Globus pallidus (tissue), 1 donor: ENCODE measurements around the gene CDKN2B-AS1.
"Not testable (repeated sequence)": the region's sequence is repeated elsewhere in the genome, so short reads cannot be mapped to it uniquely, and the experiment has no call there.

ENCODE experiments used
- DNase-seq: peaks from one replicate; pipeline ENCODE4 v3.0.0-alpha.2; 2015; ENCODE audit warnings: low spot score

The CDKN2B-AS1 gene

DNA sequence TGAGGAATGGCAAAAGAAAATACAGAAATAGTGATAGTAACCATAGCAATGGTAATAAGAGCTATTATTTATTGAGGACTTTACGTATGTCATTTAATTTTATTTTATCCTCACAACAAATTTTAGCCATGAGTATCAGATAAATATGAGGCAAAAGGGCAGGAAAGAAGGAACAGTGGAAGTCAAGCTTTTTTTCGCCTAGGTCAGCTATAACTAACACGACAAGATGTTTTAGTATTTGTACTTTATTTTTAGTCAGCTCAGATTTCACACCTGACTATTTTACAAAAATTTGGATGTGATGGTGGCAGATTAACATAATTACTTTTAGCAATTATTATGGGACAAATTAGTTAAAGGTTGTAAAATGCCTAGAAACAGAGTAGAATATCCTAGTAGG is 49.3 kb downstream of the CDKN2B-AS1 start:
- no peak for DNase-seq

DNA sequence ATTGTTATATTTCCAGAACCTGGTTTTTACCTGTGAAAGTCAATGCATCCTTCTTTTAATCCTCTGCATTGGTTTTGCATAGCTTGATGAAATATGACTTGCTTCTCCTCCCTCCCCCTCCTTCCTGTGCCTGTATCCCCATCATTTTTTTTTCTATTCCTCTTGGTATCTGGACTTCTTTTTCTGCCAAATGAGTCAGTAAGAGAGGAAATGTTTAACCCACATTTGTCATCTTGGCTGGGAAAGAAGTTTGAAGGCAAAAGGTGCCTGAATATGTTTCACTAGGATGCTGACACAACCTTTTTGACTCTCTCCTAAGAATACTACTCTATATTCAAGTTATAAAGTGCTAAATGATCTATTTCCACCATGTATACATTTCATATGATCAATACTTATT is 50.0 kb downstream of the CDKN2B-AS1 start:
- no peak for DNase-seq

DNA sequence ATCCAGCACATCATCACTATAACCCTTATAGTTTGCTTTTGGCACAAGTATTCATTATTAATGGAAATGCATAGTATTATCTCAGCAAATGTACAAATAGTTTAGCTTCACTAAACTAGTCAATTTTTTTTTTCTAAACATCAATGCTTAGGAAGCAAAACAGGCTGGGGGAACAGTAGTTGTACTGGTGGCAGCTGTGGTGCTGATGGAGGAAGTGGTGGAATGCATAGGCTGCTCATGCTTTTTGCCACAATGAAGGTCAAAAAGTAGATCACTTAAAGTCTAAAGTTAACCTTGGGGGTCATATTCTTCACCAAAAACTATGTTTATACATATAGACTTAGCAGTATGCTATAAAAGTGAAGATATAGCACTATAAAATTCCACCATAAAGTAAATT is 50.8 kb downstream of the CDKN2B-AS1 start:
- DNase-seq = no peak

DNA sequence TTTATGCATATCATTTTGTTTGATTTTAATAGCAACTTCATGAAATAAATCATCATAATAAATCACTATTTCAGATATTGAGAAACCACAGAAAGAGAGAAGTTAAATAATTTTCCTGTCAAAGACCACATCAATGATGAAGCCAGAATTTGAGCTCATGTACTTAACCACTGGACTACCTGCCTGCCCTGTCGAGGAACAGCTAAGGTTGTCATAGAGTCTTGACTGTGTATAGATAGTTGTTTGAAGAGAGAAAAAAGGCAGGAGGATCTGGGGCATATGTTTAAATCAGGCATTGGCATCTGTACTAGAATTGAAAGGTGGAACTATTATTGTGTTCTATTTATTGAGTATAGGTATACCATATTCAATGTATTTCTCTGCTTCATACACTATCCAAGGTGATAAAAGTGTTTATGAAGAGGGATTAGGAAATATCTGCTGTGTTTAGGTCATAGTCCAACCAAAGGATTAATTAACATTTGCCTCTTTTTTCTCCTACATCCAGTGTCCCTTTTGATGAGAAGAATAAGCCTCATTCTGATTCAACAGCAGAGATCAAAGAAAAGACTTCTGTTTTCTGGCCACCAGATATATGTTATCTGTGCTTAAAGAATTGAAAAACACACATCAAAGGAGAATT is 51.8 kb downstream of the CDKN2B-AS1 start:
- DNase-seq = no peak

DNA sequence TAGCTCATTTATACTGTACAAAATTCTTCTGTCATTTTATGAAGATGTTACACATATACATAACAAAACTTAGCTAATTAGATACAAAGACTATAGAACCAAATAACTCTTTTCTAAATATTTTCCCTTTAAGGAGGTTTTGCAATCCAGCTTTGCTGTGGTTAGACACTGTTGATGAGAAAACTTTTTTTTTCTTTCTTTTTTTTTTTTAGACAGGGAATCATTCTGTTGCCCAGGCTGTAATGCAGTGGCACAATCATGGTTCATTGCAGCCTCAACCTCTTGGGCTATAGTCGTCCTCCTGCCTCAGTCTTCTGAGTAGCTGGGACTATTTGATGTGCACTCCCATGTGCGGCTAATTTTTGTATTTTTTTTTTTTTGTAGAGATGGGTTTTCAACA is 53.0 kb downstream of the CDKN2B-AS1 start:
- no peak for DNase-seq

DNA sequence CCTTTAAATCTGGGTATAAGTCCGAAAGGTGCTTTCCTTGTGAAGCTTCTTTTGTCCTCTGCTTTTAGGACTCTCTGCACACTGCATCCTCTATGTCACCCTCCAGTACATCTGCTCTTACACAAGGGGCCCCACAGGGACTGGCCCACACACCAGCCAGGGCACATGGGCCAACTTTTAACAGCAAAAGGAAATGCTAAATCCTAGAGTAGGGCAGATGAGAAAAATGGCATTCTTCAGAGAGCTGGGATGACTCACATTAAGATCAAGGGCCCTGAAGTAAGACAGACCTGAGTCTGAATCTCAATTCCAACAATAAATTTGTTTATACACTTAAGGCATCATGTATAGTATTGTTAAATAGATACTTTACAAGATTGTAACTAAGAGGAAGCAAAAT is 54.8 kb downstream of the CDKN2B-AS1 start:
- DNase-seq = no peak

DNA sequence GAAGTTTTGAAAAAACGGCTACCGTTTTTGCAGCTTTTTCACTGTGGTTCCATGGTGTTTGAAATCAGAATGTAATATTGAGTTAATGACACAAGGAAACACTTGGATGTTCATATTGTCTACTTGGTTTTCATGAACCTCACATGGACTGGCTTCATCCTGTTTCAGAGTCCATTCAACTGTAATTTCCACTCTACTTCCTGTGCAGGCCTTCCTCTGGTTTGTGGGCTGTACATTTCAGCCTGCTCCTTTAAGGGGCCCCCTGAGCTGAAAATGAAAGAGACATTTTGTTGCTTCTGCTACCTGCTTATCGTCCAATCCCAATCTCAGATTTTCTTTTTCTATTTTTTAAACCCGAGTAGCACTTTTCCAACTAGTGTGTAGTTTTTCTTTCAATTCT is 56.3 kb downstream of the CDKN2B-AS1 start:
- no peak for DNase-seq

DNA sequence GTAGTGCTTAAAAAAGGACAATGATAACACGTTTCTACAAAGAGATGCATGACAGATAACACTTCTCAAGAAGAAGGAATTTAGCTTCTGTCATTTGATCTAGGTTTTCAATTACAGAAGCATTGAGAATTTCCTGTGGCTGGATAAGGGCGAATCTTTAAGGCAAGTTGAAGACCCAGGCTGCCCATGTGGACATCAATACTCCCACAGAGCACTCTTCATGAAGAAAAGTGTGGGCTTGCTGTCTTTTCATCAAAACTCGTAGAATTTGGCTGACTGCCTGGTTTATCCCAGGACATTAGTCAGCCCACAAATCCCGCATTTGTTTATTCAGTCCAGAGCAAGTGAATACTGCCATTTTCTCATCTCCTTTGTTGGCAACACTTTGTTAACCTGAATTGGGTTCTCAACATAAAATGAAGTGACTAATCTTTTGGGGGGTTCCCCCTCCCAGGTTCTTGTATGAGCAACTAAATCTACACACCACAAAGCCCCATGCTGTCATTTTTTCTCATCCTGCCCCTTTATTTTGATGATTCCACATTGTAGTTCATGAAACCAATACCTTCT is 57.9 kb downstream of the CDKN2B-AS1 start:
- DNase-seq = peak; percentile 35

DNA sequence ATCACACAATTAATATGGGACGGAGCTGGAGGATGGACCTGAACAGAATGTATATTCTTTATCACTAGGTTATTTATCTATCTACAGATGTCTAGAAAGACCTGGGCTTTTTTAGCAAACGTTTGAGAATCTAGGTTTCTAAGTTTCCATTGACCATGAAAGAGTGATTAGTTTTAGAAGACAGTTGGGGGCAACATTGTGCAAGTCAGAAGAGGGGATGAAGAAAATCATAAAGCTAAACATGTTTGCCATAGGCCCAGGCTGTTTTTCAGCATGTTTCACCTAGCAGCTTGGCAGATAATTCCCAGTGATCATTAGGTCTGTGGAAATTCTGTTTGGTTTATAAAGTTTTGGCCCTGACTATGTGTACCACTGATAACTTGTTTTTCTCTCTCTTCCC is 58.6 kb downstream of the CDKN2B-AS1 start:
- no peak for DNase-seq

DNA sequence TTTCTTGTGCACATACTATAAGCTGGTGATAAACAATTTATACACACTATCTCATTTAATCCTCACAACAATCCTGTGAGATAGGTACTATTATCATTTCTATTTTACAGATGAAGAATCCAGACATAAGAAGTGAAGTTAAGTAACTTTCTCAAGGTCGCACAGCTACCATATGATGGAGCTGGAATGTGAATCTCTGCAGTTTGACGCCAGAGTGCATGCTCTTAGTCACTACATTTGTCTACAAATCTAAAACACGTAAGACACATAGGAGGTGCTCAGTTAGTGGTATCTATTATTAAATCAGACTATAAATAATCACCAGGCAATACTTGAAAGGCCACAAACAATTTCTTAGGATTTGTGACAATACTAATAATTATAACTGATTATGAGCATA is 59.5 kb downstream of the CDKN2B-AS1 start:
- no peak for DNase-seq

DNA sequence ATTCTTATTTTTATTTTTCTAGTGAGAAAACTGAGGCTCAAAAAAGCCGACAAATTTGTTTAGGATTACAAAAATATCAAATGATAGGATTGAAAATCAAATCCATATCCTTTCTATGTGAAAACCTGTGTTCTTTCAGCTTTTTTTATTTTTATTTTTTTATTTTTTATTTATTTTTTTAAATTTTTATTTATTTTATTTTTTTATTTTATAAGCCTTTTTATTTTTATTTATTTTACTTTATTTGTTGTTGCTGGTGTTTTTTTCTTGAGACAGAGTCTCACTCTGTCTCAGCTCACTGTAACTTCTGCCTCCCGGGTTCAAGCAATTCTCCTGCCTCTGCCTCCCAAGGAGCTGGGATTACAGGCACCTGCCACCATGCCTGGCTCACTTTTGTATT is 59.9 kb downstream of the CDKN2B-AS1 start:
- no peak for DNase-seq

DNA sequence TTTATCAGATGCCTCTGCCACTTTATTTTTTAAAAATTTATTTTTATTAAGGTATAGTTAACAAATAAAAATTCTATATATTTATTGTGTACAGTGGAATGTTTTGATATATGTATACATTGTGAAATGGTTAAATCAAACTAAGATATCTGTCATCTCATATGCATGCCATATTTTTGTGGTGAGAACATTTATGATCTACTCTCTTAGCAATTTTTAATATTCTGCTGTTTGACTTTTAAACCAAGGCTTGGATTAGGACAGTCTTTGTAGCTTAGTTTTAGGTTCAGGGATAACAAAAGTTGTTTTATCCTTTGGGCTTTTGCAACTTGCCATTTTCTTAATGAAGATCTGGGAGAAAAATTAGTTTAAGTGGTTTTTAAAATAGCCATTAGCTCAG is 60.5 kb downstream of the CDKN2B-AS1 start:
- no peak for DNase-seq

DNA sequence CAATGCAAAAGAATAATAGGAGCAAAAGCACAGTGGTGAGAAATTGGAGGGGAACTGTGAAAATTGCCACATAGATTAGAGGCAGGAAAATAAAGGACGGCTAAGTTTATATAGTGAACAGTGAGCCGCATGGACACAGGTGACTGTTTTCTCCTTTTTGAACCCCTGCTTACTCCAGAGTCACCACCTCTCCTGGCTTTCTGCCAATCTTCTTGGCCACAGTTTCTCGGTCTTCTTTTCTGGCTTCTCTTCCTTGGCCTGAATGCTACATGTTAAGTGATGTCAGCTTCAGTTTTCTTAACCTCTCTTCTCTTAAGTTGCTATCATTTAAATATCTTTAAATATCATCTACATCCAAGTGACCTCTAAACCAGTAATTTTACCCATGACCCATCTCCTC is 61.8 kb downstream of the CDKN2B-AS1 start:
- DNase-seq = no peak

DNA sequence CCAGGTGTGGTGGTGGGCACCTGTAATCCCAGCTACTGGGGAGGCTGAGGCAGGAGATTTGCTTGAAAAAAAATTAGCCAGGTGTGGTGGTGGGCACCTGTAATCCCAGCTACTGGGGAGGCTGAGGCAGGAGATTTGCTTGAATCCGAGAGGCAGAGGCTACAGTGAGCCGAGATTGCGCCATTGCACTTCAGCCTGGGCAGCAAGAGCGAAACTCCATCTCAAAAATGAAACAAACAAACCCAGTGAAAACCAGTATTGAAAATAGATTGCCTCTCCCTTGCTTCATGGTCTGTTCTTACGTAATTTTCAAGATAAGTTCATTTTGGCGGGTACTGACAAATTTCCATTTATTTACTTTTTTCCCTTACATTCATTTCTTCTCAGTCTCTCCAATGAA is 63.4 kb downstream of the CDKN2B-AS1 start:
- not testable (repeated sequence) for DNase-seq

DNA sequence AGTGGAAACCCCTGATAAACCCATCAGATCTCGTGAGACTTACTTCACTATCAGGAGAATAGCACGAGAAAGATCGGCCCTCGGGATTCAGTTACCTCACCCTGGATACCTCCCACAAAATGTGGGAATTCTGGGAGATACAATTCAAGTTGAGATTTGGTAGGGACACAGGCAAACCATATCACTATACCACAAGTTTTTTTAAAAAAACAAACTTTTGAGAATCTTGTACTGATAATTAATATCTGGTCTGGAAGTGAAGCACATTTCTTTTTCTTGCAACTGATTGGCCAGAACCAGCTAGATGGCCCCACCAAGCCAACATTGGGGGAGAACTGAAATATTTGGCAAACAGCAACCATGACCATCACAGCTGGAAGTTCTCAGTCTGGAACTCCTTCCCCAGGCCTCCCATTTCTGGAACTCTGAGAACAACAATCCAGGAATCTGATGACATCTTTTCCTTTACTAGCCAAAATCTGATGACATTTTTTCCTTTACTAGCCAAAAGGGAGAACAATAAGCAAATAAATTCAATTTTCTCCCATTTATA is 66.3 kb downstream of the CDKN2B-AS1 start:
- no peak for DNase-seq

DNA sequence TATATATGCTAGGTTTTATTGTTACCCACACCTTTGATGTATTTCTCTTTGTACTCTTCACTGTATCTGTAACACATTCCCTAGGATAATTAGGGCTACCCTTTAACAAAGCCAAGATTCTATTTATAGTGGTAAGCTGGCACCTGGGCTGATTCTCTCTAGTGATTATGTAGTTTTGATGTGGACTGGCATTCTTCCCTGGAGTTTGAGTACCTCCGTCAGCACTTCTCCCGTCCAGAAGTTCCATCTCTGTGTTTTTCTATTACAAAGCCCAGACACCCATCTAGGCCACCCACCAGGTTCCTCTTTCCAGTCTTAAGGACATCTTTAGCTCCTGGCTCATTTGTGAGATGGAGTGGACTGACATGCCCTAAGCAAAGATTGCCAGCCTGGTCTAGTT is 70.4 kb downstream of the CDKN2B-AS1 start:
- no peak for DNase-seq

DNA sequence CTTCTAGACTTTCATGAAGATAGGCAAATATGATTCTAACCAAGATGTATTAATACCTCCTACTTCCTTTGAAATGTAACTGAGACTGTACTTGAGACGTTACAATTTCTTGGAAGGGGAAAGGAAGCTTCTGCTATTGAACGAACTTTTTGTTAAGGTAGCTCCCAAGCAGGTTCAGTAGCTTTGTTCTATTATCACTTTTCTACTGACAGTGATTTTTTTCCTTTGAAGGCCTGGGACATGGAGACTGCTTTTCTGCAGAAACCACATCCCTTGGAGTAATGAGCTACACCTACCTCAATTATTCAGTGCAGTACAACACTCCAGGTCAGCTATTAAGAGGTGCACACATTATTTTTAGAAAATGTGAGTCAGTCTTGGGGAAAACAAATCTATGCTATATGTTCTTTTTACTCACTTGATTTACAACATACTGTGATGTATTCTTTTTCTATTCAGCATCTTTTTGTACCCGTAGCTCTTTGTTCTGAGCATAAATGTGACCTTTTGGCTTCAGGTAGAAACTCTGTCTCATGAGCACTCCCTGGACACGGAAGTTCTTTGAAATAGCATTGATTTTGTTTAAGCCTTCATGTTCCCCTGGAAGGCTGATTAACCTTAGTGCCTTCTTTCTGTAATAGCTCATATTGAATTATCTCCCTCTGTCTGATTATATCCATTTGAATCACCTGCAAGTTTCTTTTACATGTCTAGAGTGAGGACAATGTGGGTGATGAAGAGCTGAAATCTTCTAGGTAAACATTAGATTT is 71.0 kb downstream of the CDKN2B-AS1 start:
- no peak for DNase-seq

DNA sequence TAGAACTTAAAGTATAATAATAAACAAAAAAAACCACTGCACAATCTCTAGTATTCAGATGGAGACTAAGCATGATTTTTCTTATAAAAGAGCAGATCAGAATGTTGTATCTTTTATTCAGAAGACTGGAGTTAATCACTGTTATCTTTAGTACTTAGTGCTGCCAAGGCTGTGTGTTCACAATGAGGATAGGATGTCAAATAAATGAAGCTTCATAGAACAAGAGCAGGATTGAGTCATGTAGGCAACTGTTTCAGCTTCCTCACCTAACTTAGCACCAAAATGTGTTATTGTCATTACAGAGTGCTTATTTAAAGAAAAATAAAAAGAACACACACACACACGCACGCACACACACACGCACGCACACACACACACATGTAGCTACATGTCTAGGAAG is 72.6 kb downstream of the CDKN2B-AS1 start:
- no peak for DNase-seq

DNA sequence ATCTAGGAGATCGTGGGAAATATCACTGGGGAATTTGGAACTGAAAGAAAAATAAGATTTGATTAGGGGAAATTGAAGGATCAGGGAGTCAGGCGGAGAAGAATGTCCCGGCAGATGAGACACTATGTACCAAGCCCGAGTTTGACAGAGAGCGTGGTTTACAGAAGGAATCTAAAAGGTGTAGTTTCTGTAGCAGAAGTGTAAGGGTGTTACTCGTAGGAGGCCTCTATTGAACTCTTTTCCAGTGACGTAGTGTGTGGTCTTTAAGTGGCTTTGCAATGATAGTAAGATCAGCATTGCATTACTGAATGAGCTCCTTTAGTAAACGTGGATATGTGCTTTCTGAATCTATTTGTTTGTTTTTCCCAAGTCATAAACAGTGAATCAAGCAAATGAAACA is 73.8 kb downstream of the CDKN2B-AS1 start:
- DNase-seq = no peak

DNA sequence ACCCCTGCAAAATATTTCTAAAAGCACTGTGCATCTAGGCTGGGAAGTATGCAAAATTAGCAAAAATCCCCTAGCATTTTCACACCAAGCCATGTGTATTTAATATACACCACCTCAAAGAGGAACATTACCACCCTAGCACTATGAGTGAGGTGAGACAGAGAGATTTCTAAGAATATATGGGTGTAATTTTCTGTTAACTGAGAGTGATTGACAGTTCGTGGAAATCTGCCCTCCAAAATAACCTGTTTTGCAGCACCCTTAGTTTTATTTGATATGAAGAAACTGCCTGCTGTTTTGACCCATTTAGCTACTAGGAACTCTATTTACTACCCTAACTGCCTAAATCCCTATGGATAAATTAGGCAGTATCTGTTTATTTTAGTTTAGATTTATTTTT is 78.8 kb downstream of the CDKN2B-AS1 start:
- no peak for DNase-seq

DNA sequence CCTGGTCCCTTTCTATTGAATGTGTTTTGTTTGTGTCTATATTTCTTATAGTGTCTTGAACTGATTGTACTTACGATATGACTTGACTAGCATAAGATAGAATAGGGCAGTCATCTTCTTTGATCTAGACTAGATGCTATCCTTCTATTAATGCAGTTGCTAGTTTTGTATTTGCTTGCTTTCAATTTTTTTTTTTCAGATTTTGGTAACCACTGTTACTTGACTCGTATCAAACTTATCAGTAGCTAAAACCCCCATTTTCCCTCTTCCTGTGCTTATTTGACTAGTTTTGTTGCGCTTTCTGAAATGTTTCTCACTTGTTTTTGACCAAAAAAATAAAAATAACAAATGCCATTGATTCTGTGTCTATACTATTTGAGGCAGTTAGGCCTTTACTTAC is 83.5 kb downstream of the CDKN2B-AS1 start:
- no peak for DNase-seq

DNA sequence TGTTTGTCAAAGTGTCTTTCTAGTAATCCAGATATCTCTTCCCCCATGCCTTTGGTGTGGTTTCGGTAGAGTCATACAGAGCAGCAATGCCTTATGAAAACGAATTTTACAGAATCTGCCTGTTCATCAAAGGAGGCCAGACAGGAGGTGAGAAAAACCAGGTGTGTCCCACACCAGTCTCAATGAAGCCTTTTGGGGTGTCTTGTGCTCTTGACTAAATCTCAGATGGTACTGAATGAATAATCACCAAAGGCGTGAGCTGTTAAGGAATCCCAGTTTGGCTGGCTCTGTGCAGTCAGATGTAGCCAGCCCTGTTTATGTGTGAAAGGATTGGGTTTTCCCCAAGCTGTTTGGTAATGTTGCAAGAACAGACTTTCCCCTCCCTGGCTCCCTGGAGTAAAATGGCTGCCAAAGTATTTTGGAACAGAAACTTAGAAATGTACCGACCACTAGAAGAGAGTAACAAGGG is 85.3 kb downstream of the CDKN2B-AS1 start:
- peak; percentile 25 for DNase-seq
